GM19023 (cell line): Measurements from ENCODE around the gene TRMT11.

Source experiments
- ATAC-seq: cut with Tn5 transposase; IDR thresholded peaks from one replicate; pipeline ENCODE4 v1.9.1; 2021; ENCODE audit warnings: mild to moderate bottlenecking, moderate library complexity; ENCODE audit not compliant: unreplicated experiment

The TRMT11 gene

GRCh38 chr6:126072172-126072571, 85.8 kb downstream of the TRMT11 start:
- ATAC-seq: no peak

- no peak for ATAC-seq
These were observed 86.5 kb downstream of the TRMT11 start for GRCh38 chr6:126072834-126073233.

GRCh38 chr6:126075335-126076071, 89.2 kb downstream of the TRMT11 start:
- ATAC-seq: no peak

- no peak for ATAC-seq
These were observed 90.8 kb downstream of the TRMT11 start for GRCh38 chr6:126076992-126077664.

- no peak for ATAC-seq
These were observed 91.8 kb downstream of the TRMT11 start for GRCh38 chr6:126077810-126078776.

GRCh38 chr6:126083875-126084274, 97.5 kb downstream of the TRMT11 start:
- no peak for ATAC-seq

GRCh38 chr6:126086560-126086959, 100.2 kb downstream of the TRMT11 start:
- no peak for ATAC-seq
